ENCODE data around the gene SYT13. TPM values are rescaled to one million over a fixed set of nuclear protein-coding genes. Genes with fewer than 3 reads are reported as not detected.

The SYT13 gene
- total RNA-seq, 6 donors from 2014 or later: 0.11 to 0.78 (median 0.30) TPM; not detected in 3

- H3K4me3 ChIP-seq: no peak overlapping the region
- no peaks in the 10 kb centered on the region for H3K36me3 ChIP-seq
- H3K27me3 ChIP-seq: no peaks in the 10 kb centered on the region
- no peak for ATAC-seq (ENCODE audit: low FRiP score in 2 of 2)
- no peaks in the 10 kb centered on the region for H3K4me1 ChIP-seq
- WGBS, 2 donors: 70 to 85% methylated on average over 11 to 13 of the region's 13 CpGs
- TF ChIP-seq POLR2AphosphoS5 (IDR thresholded peaks at IDR 0.05) (no peak), POLR2A (IDR thresholded peaks at IDR 0.05) (no peak), EP300 (IDR thresholded peaks at IDR 0.05) (no peak), CTCF (IDR thresholded peaks at IDR 0.05) (no peak)
- H3K27ac ChIP-seq: no peak overlapping the region
- DNase-seq: no peak
- no peaks in the 10 kb centered on the region for H3K9me3 ChIP-seq
Measured at GRCh38 chr11:45267652-45268299, 18.4 kb downstream of the SYT13 start.

- no peaks in the 10 kb centered on the region for H3K36me3 ChIP-seq
- H3K27me3 ChIP-seq: no peaks in the 10 kb centered on the region
- no peak for ATAC-seq (ENCODE audit: low FRiP score in 2 of 2)
- WGBS, 2 donors: 68 to 76% methylated on average over 10 to 14 of the region's 14 CpGs
- DNase-seq: no peak
- TF ChIP-seq POLR2A (IDR thresholded peaks at IDR 0.05): no peak
- no peak for TF ChIP-seq EP300 (IDR thresholded peaks at IDR 0.05)
- no peaks in the 10 kb centered on the region for H3K9me3 ChIP-seq
- H3K27ac ChIP-seq: no peak overlapping the region
- H3K4me1 ChIP-seq: no peaks in the 10 kb centered on the region
- no peak overlapping the region for H3K4me3 ChIP-seq
Measured at GRCh38 chr11:45267052-45267451, 19.1 kb downstream of the SYT13 start.

GRCh38 chr11:45266676-45267020 is 19.5 kb downstream of the SYT13 start:
- TF ChIP-seq EP300 (IDR thresholded peaks at IDR 0.05) (no peak), CTCF (IDR thresholded peaks at IDR 0.05) (no peak), POLR2A (IDR thresholded peaks at IDR 0.05) (no peak), POLR2AphosphoS5 (IDR thresholded peaks at IDR 0.05) (no peak)

DNA sequence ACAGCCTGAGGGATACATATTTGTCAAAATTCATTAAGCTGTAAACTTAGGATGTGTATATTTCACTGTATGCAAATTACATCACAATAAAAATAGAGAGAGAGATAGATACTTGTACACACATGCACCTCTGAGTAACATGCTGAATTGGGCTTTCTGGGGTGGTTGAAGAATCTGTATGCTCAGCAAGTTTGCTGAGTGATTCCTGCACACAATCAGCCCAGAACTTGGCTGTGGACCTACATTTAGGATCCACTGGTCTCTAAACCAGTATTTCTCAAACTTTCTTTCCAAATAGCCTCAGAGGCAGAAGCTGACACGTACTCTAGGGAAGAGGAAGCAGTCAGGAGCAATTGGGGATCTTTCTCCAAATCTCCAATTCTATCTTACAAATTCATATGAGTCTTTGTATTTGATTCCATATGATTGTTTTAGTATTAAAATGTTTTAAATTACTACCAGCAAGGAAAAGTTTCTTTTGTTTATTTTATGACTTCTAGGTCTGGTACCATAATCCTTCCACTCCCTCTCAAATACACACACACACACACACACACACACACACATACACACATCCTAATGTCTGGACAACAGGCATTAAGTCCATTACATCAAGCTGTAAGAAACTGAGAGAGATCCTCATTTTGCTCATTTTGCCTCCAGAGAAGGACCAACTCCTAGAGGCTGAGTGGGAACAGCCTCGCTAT is 20.0 kb downstream of the SYT13 start:
- Histone ChIP-seq H3K36me3 (no peaks in the 10 kb centered on the region), H3K9me3 (no peaks in the 10 kb centered on the region), H3K27ac (no peak overlapping the region), H3K27me3 (no peaks in the 10 kb centered on the region), H3K4me3 (no peak overlapping the region), H3K4me1 (no peaks in the 10 kb centered on the region)
- 78 to 79% methylated on average over 2 of the region's 2 CpGs for WGBS, 2 donors
- no peak for ATAC-seq (ENCODE audit: low FRiP score in 2 of 2)
- TF ChIP-seq POLR2A (IDR thresholded peaks at IDR 0.05) (no peak), POLR2AphosphoS5 (IDR thresholded peaks at IDR 0.05) (no peak), CTCF (IDR thresholded peaks at IDR 0.05) (no peak)
- DNase-seq: no peak

More at GRCh38 chr11:45266676-45267020, 19.5 kb downstream of the SYT13 start:
- 85 to 92% methylated on average over 1 of the region's 1 CpG for WGBS, 2 donors
- Histone ChIP-seq H3K9me3 (no peaks in the 10 kb centered on the region), H3K4me1 (no peaks in the 10 kb centered on the region), H3K27ac (no peak overlapping the region), H3K36me3 (no peaks in the 10 kb centered on the region), H3K27me3 (no peaks in the 10 kb centered on the region), H3K4me3 (no peak overlapping the region)
- ATAC-seq (ENCODE audit: low FRiP score in 2 of 2) (no peak), DNase-seq (no peak)

GRCh38 chr11:45264839-45265515 is 21.2 kb downstream of the SYT13 start:
- DNase-seq: no peak
- no peak overlapping the region for H3K27ac ChIP-seq
- no peak for TF ChIP-seq CTCF (IDR thresholded peaks at IDR 0.05)
- no peak for TF ChIP-seq POLR2A (IDR thresholded peaks at IDR 0.05)
- TF ChIP-seq POLR2AphosphoS5 (IDR thresholded peaks at IDR 0.05): no peak
- no peak for TF ChIP-seq EP300 (IDR thresholded peaks at IDR 0.05)
- 68 to 84% methylated on average over 11 of the region's 11 CpGs for WGBS, 2 donors
- H3K4me1 ChIP-seq: no peaks in the 10 kb centered on the region
- H3K9me3 ChIP-seq: no peaks in the 10 kb centered on the region
- no peak for ATAC-seq (ENCODE audit: low FRiP score in 2 of 2)
- H3K27me3 ChIP-seq: no peaks in the 10 kb centered on the region
- H3K4me3 ChIP-seq: no peak overlapping the region
- H3K36me3 ChIP-seq: no peaks in the 10 kb centered on the region

Data from upper lobe of left lung (tissue), 6 donors.